IMR-90 (cell line): Measurements from ENCODE around the gene GREB1L. TPM values are rescaled to one million over a fixed set of nuclear protein-coding genes. Genes with fewer than 3 reads are reported as not detected.

Experiments used
- ATAC-seq: fragments of 200-7000 bp; cut with Tn5 transposase; 2 replicates; pipeline ENCODE4 v1.9.1; 2020; ENCODE audit warnings: low read depth, mild to moderate bottlenecking, moderate library complexity
- BruUV-seq: library from RNA; stranded (reverse); fragments of 400-500 nt; replicated peaks from 2 replicates; lab custom pipeline; 2021; lab: Mats Ljungman, UMichigan
- CTCF ChIA-PET: fragments of 300-600 bp; formaldehyde crosslinking; extraction: SDS; loops from one replicate; lab custom pipeline; 2021; ENCODE audit warnings: antibody characterized with exemption; lab: Yijun Ruan, JAX
- POLR2A ChIA-PET: fragments of 300-600 bp; sonication (Branson Sonifier 250); formaldehyde crosslinking; loops from one replicate; lab custom pipeline; 2022; ENCODE audit warnings: antibody characterized with exemption; ENCODE audit not compliant: unreplicated experiment; lab: Charles Lee
- DNase-seq: peaks from one replicate; pipeline ENCODE4 v3.0.0; 2013
- H2AFZ ChIP-seq: replicated peaks from 2 replicates; pipeline ENCODE3; 2013; ENCODE audit warnings: low read length, mild to moderate bottlenecking; ENCODE audit not compliant: poor library complexity
- H2AK5ac ChIP-seq: 2 replicates; pipeline ENCODE4 v1.6.1; 2013; ENCODE audit warnings: low read depth, low read length, inconsistent platforms
- H2AK9ac ChIP-seq: replicated peaks from 2 replicates; pipeline ENCODE3; 2013; ENCODE audit warnings: mild to moderate bottlenecking, low read depth, low read length, moderate library complexity; ENCODE audit not compliant: poor library complexity
- H2BK120ac ChIP-seq: 2 replicates; pipeline ENCODE4 v1.6.1; 2013; ENCODE audit warnings: low read depth, low read length, inconsistent platforms
- H2BK15ac ChIP-seq: 3 replicates; pipeline ENCODE4 v1.6.1; 2013; ENCODE audit warnings: low read depth, low read length, inconsistent platforms
- H2BK20ac ChIP-seq: 2 replicates; pipeline ENCODE4 v1.6.1; 2013; ENCODE audit warnings: low read depth, mild to moderate bottlenecking, inconsistent platforms, low read length, moderate library complexity
- H2BK5ac ChIP-seq: 2 replicates; pipeline ENCODE4 v1.6.1; 2013; ENCODE audit warnings: mild to moderate bottlenecking, low read depth, low read length, inconsistent platforms; ENCODE audit not compliant: poor library complexity, severe bottlenecking
- H3K14ac ChIP-seq: replicated peaks from 2 replicates; pipeline ENCODE4 v1.6.1; 2013; ENCODE audit warnings: low read depth, low read length, inconsistent platforms
- H3K18ac ChIP-seq: 2 replicates; pipeline ENCODE4 v1.6.1; 2013; ENCODE audit warnings: low read depth, low read length, control low read depth
- H3K23ac ChIP-seq: 2 replicates; pipeline ENCODE4 v1.6.1; 2013; ENCODE audit warnings: low read depth, low read length, inconsistent platforms
- H3K27ac ChIP-seq: 2 replicates; pipeline ENCODE4 v1.5.1; 2013; ENCODE audit warnings: mild to moderate bottlenecking, control low read depth, low read length; ENCODE audit not compliant: insufficient read depth
- H3K27me3 ChIP-seq: 2 replicates; pipeline ENCODE4 v1.6.1; 2013; ENCODE audit warnings: low read length; ENCODE audit not compliant: control insufficient read depth, insufficient read depth
- H3K36me3 ChIP-seq: 2 replicates; pipeline ENCODE4 v1.6.1; 2013; ENCODE audit warnings: low read length, mixed read lengths; ENCODE audit not compliant: control insufficient read depth, insufficient read depth
- H3K4ac ChIP-seq: 2 replicates; pipeline ENCODE4 v1.6.1; 2013; ENCODE audit warnings: low read depth, low read length, inconsistent platforms
- H3K4me1 ChIP-seq: 2 replicates; pipeline ENCODE4 v1.6.1; 2013; ENCODE audit warnings: low read length, mixed read lengths; ENCODE audit not compliant: control insufficient read depth, insufficient read depth
- H3K4me2 ChIP-seq: 2 replicates; pipeline ENCODE4 v1.6.1; 2013; ENCODE audit warnings: low read depth, mild to moderate bottlenecking, control low read depth, low read length, moderate library complexity
- H3K4me3 ChIP-seq: 2 replicates; pipeline ENCODE4 v1.5.1; 2013; ENCODE audit warnings: low read depth, mild to moderate bottlenecking, control low read depth, low read length, moderate library complexity; ENCODE audit not compliant: insufficient read depth
- H3K56ac ChIP-seq: 2 replicates; pipeline ENCODE4 v1.6.1; 2013; ENCODE audit warnings: low read length, inconsistent platforms; ENCODE audit not compliant: insufficient read depth; ENCODE audit errors: extremely low read depth
- H3K79me1 ChIP-seq, 2 experiments: 2 replicates each; pipeline ENCODE4 v1.6.1; 2013; ENCODE audit warnings: low read length in 2 of 2, inconsistent platforms in 1 of 2, low read depth in 1 of 2
- H3K9ac ChIP-seq: 2 replicates; pipeline ENCODE4 v1.6.1; 2013; ENCODE audit warnings: low read depth, low read length, control low read depth
- H3K9me1 ChIP-seq: 2 replicates; pipeline ENCODE4 v1.6.1; 2013; ENCODE audit warnings: low read length, inconsistent platforms; ENCODE audit not compliant: insufficient read depth
- H3K9me3 ChIP-seq: 2 replicates; pipeline ENCODE4 v1.6.1; 2013; ENCODE audit warnings: low read length; ENCODE audit not compliant: control insufficient read depth, insufficient read depth
- H4K20me1 ChIP-seq: 2 replicates; pipeline ENCODE4 v1.6.1; 2013; ENCODE audit warnings: low read length, inconsistent platforms; ENCODE audit not compliant: insufficient read depth
- H4K5ac ChIP-seq: 2 replicates; pipeline ENCODE4 v1.6.1; 2013; ENCODE audit warnings: mild to moderate bottlenecking, low read depth, low read length, control low read depth
- H4K8ac ChIP-seq, 2 experiments: 2 replicates each; pipeline ENCODE4 v1.6.1; 2013; ENCODE audit warnings: low read depth in 2 of 2, low read length in 2 of 2, control low read depth in 1 of 2, inconsistent platforms in 1 of 2
- H4K91ac ChIP-seq: 2 replicates; pipeline ENCODE4 v1.6.1; 2013; ENCODE audit warnings: low read depth, low read length, inconsistent platforms; ENCODE audit not compliant: insufficient read depth
- BHLHE40 ChIP-seq: fragments of 150-350 bp; IDR thresholded peaks from 2 replicates; pipeline ENCODE4 v1.6.1; 2016; ENCODE audit warnings: mild to moderate bottlenecking, low read depth, low read length
- CEBPB ChIP-seq: IDR thresholded peaks from 2 replicates; pipeline ENCODE4 v1.6.1; 2012; ENCODE audit warnings: low read depth, low read length, improper control_type of control experiment
- CHD1 ChIP-seq: IDR thresholded peaks from 2 replicates; pipeline ENCODE4 v1.6.1; 2012; ENCODE audit warnings: low read depth, low read length, improper control_type of control experiment
- FOS ChIP-seq: fragments of 150-350 bp; IDR thresholded peaks from 2 replicates; pipeline ENCODE4 v1.6.1; 2016; ENCODE audit warnings: low read depth, low read length
- MAFK ChIP-seq: IDR thresholded peaks from 2 replicates; pipeline ENCODE4 v1.6.1; 2012; ENCODE audit warnings: low read depth, low read length, improper control_type of control experiment
- MAZ ChIP-seq: IDR thresholded peaks from 2 replicates; pipeline ENCODE4 v1.6.1; 2012; ENCODE audit warnings: low read depth, mild to moderate bottlenecking, low read length, improper control_type of control experiment, moderate library complexity, borderline replicate concordance
- POLR2A ChIP-seq: IDR thresholded peaks from 2 replicates; pipeline ENCODE4 v1.6.1; 2012; ENCODE audit warnings: mild to moderate bottlenecking, low read depth, low read length
- RCOR1 ChIP-seq: IDR thresholded peaks from 2 replicates; pipeline ENCODE4 v1.6.1; 2012; ENCODE audit warnings: mild to moderate bottlenecking, low read length, improper control_type of control experiment; ENCODE audit not compliant: insufficient replicate concordance
- WGBS, 2 experiments: methylation state at CpG; one replicate each; pipeline versions ENCODE4 v1.1.5 to v1.1.7; 2013; ENCODE audit warnings: missing lambda C conversion rate in 2 of 2; ENCODE audit not compliant: insufficient read length in 1 of 2; ENCODE audit errors: extremely low coverage in 2 of 2; 5-methylcytosine and 5-hydroxymethylcytosine counted together
- dilution Hi-C: fragments of 300-500 bp; cut with HindIII; formaldehyde crosslinking; loops from one replicate; pipeline ENCODE4 v1.14.3; 2018; ENCODE audit warnings: low sequenced_read_pairs; ENCODE audit not compliant: unreplicated experiment
- in situ Hi-C: fragments of 300-500 bp; cut with MboI; formaldehyde crosslinking; loops from 3 replicates; pipeline ENCODE4 v1.14.3; 2019; ENCODE audit warnings: low sequenced_read_pairs, inconsistent platforms, mixed read lengths
- intact Hi-C: fragments of 100-400 bp; cut with micrococcal nuclease; formaldehyde crosslinking; loops from 2 replicates; pipeline ENCODE4 v1.10.0; 2022
- polyA plus RNA-seq, 3 experiments: library from polyadenylated mRNA; depleted of rRNA; stranded (reverse); fragments of >200 nt; gene quantifications; 2 replicates each; pipeline ENCODE4 v1.2.3, GENCODE V29; 2012; ENCODE audit warnings: low replicate concordance in 1 of 3
- total RNA-seq: library from RNA; depleted of rRNA; stranded (reverse); fragments of >200 nt; gene quantifications from 2 replicates; pipeline ENCODE4 v1.2.3, GENCODE V29; 2012
- TF ChIP-seq, protein P1 (sequence below): fragments of 150-350 bp; IDR thresholded peaks from 2 replicates; pipeline ENCODE4 v1.6.1; 2016; ENCODE audit warnings: low read depth, mild to moderate bottlenecking, low read length, moderate library complexity, borderline replicate concordance
- TF ChIP-seq, protein P2 (sequence below): fragments of 150-350 bp; IDR thresholded peaks from 2 replicates; pipeline ENCODE4 v1.6.1; 2017; ENCODE audit warnings: mild to moderate bottlenecking, antibody characterized with exemption, low read length, low read depth
- TF ChIP-seq, protein P3 (sequence below): conservative IDR thresholded peaks from 2 replicates; pipeline ENCODE4 v1.5.1; 2012; ENCODE audit warnings: mild to moderate bottlenecking, low read depth, low read length, improper control_type of control experiment

The GREB1L gene
- total and polyA plus RNA-seq, 2 of the 4 experiments (the other 2 are of a cell fraction): under 0.01 to 0.02 TPM

DNA sequence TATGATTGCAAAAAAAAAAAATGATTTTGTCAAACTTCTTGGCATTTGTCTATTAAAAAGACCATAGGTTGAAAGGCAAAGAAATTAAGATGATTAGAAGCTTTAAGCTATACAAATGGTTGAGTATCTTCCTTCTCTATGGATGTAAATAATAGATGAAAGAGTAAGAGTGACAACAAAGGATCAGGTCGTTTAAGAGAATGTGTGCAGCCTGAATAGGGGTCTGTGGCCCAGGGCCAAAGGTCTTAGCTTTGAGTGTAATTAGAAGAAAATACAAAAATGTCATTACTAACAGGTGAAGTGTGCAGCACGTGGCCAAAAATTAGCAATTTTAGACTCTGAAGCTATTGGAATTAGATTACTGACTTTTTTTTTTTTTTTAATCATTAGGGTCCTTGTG, 122.4 kb downstream of the GREB1L start:
- DNase-seq (no peak), ATAC-seq (no peak)
- no peaks in the 10 kb centered on the region for H3K9me1 ChIP-seq
- no peaks in the 10 kb centered on the region for H3K36me3 ChIP-seq
- in situ Hi-C loops: no loop called here
- H2BK20ac ChIP-seq: no peak overlapping the region
- H4K8ac ChIP-seq: no peak overlapping the region
- ChIA-PET CTCF (interaction anchor here (0.6 kb wide), 1 partner anchor 185 kb away, joined by 3 read pairs; no protein-coding TSS in a partner anchor), POLR2A (no interaction called here)
- dilution Hi-C loops: no loop called here
- H3K4ac ChIP-seq: no peak overlapping the region
- H3K27me3 ChIP-seq: peaks cover 7% of the 10 kb centered on the region
- no peak overlapping the region for H2AFZ ChIP-seq
- no peak overlapping the region for H3K9ac ChIP-seq
- H3K14ac ChIP-seq: no peak overlapping the region
- H4K5ac ChIP-seq: no peak overlapping the region
- H3K23ac ChIP-seq: no peak overlapping the region
- no peaks in the 10 kb centered on the region for H4K20me1 ChIP-seq
- no peak overlapping the region for H3K27ac ChIP-seq
- no peak overlapping the region for H4K91ac ChIP-seq
- no peak overlapping the region for H2AK5ac ChIP-seq
- TF ChIP-seq, protein P1, sequence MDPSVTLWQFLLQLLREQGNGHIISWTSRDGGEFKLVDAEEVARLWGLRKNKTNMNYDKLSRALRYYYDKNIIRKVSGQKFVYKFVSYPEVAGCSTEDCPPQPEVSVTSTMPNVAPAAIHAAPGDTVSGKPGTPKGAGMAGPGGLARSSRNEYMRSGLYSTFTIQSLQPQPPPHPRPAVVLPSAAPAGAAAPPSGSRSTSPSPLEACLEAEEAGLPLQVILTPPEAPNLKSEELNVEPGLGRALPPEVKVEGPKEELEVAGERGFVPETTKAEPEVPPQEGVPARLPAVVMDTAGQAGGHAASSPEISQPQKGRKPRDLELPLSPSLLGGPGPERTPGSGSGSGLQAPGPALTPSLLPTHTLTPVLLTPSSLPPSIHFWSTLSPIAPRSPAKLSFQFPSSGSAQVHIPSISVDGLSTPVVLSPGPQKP: no peak
- TF ChIP-seq MAFK: no peak
- TF ChIP-seq, protein P2, sequence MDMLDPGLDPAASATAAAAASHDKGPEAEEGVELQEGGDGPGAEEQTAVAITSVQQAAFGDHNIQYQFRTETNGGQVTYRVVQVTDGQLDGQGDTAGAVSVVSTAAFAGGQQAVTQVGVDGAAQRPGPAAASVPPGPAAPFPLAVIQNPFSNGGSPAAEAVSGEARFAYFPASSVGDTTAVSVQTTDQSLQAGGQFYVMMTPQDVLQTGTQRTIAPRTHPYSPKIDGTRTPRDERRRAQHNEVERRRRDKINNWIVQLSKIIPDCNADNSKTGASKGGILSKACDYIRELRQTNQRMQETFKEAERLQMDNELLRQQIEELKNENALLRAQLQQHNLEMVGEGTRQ: no peak
- no peak for TF ChIP-seq BHLHE40
- TF ChIP-seq, protein P3, sequence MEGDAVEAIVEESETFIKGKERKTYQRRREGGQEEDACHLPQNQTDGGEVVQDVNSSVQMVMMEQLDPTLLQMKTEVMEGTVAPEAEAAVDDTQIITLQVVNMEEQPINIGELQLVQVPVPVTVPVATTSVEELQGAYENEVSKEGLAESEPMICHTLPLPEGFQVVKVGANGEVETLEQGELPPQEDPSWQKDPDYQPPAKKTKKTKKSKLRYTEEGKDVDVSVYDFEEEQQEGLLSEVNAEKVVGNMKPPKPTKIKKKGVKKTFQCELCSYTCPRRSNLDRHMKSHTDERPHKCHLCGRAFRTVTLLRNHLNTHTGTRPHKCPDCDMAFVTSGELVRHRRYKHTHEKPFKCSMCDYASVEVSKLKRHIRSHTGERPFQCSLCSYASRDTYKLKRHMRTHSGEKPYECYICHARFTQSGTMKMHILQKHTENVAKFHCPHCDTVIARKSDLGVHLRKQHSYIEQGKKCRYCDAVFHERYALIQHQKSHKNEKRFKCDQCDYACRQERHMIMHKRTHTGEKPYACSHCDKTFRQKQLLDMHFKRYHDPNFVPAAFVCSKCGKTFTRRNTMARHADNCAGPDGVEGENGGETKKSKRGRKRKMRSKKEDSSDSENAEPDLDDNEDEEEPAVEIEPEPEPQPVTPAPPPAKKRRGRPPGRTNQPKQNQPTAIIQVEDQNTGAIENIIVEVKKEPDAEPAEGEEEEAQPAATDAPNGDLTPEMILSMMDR: no peak
- TF ChIP-seq MAZ: no peak
- TF ChIP-seq CHD1: no peak
- TF ChIP-seq FOS: no peak
- TF ChIP-seq CEBPB: no peak
- TF ChIP-seq RCOR1: no peak
- no peak for TF ChIP-seq POLR2A
- H3K79me1 ChIP-seq: no peaks in the 10 kb centered on the region
- H3K4me3 ChIP-seq: no peak overlapping the region
- no peaks in the 10 kb centered on the region for H3K9me3 ChIP-seq
- no peak overlapping the region for H2BK120ac ChIP-seq
- no peak overlapping the region for H2BK15ac ChIP-seq
- no peak overlapping the region for H3K4me2 ChIP-seq
- H2AK9ac ChIP-seq: no peak overlapping the region
- H3K56ac ChIP-seq: no peak overlapping the region
- intact Hi-C loops: loop anchor here (5.0 kb wide), 1 partner anchor 162 kb away; no protein-coding TSS in a partner anchor
- no peak overlapping the region for H3K18ac ChIP-seq
- H2BK5ac ChIP-seq: no peak overlapping the region
- no peaks in the 10 kb centered on the region for H3K4me1 ChIP-seq
- BruUV-seq: no TSS peak
- WGBS, 2 experiments: no CpG with 5 or more reads among the region's 2 CpGs
